CD4-positive, alpha-beta T cell treated with Interleukin-17A for 4 hours (primary cell): Measurements from ENCODE around the gene CYBB.

Experiments
- DNase-seq: peaks from one replicate; pipeline ENCODE4 v3.0.0-alpha.2; 2020; ENCODE audit warnings: mixed read lengths

Gene CYBB

DNA sequence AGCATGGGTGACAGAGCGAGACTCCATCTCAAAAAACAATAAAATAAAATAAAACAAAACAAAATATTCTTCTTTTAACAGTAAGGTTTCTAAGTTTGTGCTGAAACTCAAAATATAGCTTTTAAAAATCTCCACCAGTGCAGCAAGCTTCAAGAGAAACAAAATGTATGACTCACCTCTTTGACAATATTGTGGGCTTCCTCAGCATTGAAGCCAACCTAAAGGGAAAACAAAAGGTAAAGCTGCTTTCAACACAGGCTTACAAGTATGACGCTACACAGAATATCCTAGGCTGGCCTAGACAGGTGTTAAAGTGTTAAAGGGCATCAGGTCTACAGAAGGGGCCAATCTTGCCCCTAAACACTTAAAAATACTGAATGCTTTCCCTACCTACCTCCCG lies 66.3 kb downstream of the CYBB start:
- DNase-seq: peak; percentile 9

DNA sequence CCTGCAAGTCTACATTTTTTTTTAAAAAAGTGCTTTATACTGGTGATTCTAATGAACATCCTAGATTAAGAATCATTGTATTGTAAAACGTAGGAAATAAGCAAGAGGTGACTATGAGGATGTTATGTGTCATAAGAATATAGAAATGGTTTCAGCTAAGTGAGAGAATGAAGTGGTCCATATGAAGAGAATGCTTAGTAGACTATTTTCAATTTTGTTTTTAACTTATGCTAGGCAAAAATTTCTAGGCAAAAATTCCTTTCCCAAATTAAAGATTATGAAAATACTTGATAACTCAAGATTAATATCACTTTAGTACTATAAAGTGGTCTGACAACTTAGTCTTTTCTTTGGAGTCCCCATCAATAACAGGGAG lies 66.7 kb downstream of the CYBB start:
- DNase-seq: no peak

DNA sequence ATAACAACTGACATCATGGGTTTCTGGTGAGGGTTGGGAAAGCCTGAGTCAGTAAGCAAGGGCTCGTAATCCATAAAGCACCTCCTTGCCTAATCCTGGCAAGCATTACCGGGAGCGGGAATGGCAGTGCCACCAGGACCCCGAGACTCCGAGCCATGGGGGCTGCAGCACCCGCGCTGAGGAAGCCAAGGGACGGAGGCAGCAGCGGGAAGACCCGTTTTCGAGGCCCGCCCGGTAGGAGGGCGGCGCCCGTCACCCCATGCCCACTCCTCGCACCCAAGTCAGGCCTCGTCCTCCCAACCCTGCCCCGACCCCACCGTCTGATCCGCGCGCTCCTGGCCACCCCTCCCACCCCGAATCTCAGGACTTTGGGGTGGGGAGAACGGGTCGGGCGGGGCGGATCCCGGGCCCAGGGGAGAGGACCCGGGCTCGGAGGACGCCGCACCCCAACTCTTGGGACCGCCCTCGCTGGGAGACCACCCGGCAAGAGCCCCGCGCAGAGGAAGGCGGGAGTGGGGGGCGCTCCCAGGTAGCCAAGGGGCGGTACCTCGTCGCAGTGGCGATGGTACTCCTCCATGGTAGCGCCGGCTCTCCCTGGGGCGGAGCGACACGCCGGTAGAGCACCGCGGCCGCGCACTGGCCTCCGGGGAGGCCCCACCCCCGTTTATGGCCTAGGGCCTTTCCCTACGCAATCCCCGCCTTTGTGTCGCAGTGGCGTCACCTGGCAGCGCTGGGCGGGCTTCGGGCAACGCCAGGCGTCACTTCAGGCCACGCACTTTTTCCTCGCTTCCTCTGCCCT lies 67.3 kb downstream of the CYBB start, which contains the start of gene DYNLT3:
DYNLT3 (minus strand) TSS at position 638 of the 799 bp plus-strand sequence; CDS start at position 577, 61 bp downstream.
- DNase-seq: peak; percentile 81

DNA sequence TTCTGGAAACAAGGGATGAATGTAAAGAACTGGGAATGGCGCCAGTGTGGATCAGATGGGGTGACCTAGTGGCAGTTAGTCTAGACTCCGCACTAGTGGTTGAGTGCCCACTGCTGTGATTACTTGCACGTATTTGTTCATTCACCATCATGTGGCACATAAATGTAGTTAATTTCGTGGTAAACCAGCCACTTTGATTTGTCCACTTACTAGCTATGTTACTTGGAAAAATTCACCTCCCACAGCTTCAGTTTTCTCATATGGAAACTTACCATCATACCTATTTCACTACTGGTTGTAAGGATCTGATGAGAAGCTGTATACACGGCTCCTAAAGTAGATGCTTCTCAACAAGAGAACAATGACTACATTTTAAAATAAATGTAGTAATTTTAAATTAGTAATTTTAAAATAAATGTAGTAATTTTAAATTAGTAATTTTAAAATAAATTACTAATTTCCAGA lies 67.9 kb downstream of the CYBB start:
- DNase-seq: no peak

DNA sequence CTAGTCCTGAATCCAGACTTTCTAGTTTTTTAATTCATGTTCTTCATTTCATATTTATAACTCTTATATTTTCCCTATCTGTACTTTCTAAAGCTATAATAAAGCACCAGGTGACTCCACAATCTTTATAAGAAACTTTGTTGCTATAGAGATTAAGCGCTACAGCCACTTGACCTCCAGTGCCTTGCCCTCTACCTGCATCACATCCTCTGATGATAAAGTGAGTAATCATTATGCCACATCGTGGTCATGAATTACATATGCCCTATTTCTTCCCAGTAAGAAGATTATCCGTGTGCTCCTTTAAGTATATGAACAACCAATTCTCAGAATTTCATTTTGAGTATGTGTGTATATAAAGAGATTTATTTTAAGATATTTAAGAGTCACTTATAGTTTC lies 74.3 kb downstream of the CYBB start:
- DNase-seq: no peak

DNA sequence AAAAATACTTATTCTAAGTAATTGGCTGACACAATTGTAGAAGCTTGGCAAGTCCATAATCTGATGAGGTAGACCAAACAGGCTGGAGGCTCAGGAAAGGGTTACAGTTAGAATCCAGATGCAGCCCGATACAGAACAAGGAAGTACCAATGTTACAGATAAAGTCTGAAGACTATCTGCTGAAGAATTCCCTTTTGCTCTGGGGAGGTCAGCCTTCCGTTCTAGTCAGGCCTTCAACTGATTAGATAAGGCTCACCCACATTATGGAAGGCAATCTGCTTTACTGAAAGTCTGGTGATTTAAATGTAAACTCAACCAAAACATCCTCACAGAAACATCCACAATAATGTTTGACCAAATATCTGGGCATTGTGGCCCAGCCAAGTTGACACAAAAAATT lies 74.9 kb downstream of the CYBB start:
- DNase-seq: no peak

DNA sequence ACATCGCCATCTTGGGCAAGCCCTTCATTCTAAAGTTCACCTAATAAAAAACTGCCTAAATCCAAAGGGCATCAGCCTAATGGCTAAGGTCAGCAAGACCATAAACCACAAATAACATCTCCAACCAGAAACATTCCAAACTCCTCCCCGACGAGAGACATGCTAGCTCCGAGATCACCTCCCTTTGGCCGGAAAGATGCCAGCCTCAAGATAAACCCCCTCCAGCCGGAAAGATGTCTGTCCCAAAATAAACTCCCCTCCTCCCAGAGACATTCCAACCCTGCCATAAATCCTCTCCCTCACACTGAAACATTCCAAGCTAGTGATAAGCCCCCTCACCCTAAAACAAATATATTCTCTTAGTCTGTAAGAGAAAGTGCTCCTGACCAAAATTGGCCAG lies 80.9 kb downstream of the CYBB start:
- DNase-seq: no peak

DNA sequence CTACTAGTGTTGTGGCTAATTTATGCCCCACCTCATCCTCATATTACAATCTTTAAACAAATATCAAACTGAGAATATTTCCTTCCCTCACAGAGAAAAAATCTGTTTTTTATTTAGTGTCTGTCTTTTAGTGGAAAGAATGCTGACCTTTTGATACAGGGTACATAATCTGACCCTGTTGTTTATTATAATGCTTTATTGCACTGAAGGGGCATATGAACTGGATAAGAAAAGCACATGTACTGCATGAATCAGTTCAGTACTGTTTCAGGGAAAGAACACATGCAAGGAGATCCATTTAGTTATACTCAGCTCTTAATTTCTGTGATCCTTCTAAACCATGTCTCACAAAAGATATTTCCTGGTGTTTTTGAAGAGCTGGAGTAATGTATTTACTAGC lies 83.0 kb downstream of the CYBB start:
- no peak for DNase-seq
